H1 (cell line): Measurements from ENCODE around the gene PDGFRA. TPM values are rescaled to one million over a fixed set of nuclear protein-coding genes. Genes with fewer than 3 reads are reported as not detected.

Experiments used
- CTCF ChIA-PET: fragments of 300-600 bp; sonication (Branson Sonifier 250); formaldehyde crosslinking; loops from one replicate; lab custom pipeline; 2021; ENCODE audit not compliant: partially characterized antibody; lab: Charles Lee
- POLR2A ChIA-PET: fragments of 300-600 bp; sonication (Branson Sonifier 250); formaldehyde crosslinking; loops from one replicate; lab custom pipeline; 2021; ENCODE audit warnings: inconsistent platforms; ENCODE audit not compliant: partially characterized antibody; lab: Charles Lee
- DNase-seq, 2 experiments: peaks; one replicate each; pipeline versions ENCODE4 v3.0.0 to v3.0.0-alpha.2; 2010 to 2022; ENCODE audit warnings: low spot score in 2 of 2, low read depth in 1 of 2, mixed read lengths in 1 of 2
- FAIRE-seq: peaks from 2 replicates; lab custom pipeline; 2011; peaks lifted over from hg19 to GRCh38; lab: Jason Lieb, UNC
- H2AFZ ChIP-seq: 2 replicates; pipeline ENCODE4 v1.8.1; 2012; ENCODE audit warnings: low read length, inconsistent platforms
- H2AK5ac ChIP-seq: 2 replicates; pipeline ENCODE4 v1.6.1; 2013; ENCODE audit warnings: low read depth, low read length
- H2BK120ac ChIP-seq: replicated peaks from 2 replicates; pipeline ENCODE3; 2013; ENCODE audit warnings: low read depth, low read length, inconsistent platforms
- H2BK12ac ChIP-seq: 2 replicates; pipeline ENCODE4 v1.6.1; 2013; ENCODE audit warnings: low read depth, low read length
- H2BK15ac ChIP-seq: 2 replicates; pipeline ENCODE4 v1.6.1; 2013; ENCODE audit warnings: low read length
- H2BK20ac ChIP-seq: 2 replicates; pipeline ENCODE4 v1.6.1; 2013; ENCODE audit warnings: low read length
- H2BK5ac ChIP-seq: 2 replicates; pipeline ENCODE4 v1.6.1; 2013; ENCODE audit warnings: low read depth, low read length
- H3K14ac ChIP-seq: 2 replicates; pipeline ENCODE4 v1.6.1; 2013; ENCODE audit warnings: inconsistent platforms; ENCODE audit not compliant: insufficient read length
- H3K18ac ChIP-seq: 2 replicates; pipeline ENCODE4 v1.6.1; 2013; ENCODE audit warnings: low read length; ENCODE audit errors: extremely low read depth
- H3K23ac ChIP-seq: 2 replicates; pipeline ENCODE4 v1.6.1; 2013; ENCODE audit warnings: inconsistent platforms; ENCODE audit not compliant: insufficient read length
- H3K23me2 ChIP-seq: 2 replicates; pipeline ENCODE4 v1.6.1; 2013; ENCODE audit warnings: low read depth, low read length
- H3K27ac ChIP-seq: 2 replicates; pipeline ENCODE4 v1.6.1; 2011; ENCODE audit warnings: low read depth, low read length, inconsistent platforms
- H3K27me3 ChIP-seq, 4 experiments: replicated peaks in 1 of 4; 1 replicate in 1 of 4; 2 replicates in 3 of 4; pipeline versions ENCODE4 v1.6.1 to v1.8.1; 2011 to 2013; ENCODE audit warnings: low read length in 3 of 4, mild to moderate bottlenecking in 3 of 4, inconsistent platforms in 2 of 4, mixed read lengths in 2 of 4, moderate library complexity in 1 of 4; ENCODE audit not compliant: control insufficient read depth in 3 of 4, insufficient read depth in 3 of 4; ENCODE audit errors: extremely low read depth in 1 of 4
- H3K36me3 ChIP-seq, 4 experiments: 2 replicates each; pipeline versions ENCODE4 v1.6.1 to v1.8.1; 2011 to 2013; ENCODE audit warnings: mild to moderate bottlenecking in 4 of 4, low read length in 3 of 4, moderate library complexity in 2 of 4, control low read depth in 1 of 4, inconsistent platforms in 1 of 4; ENCODE audit not compliant: insufficient read depth in 4 of 4, control insufficient read depth in 2 of 4
- H3K4ac ChIP-seq: replicated peaks from 2 replicates; pipeline ENCODE3; 2013; ENCODE audit warnings: low read length, low read depth, mixed read lengths, inconsistent platforms; ENCODE audit not compliant: insufficient read length
- H3K4me1 ChIP-seq, 4 experiments: replicated peaks in 1 of 4; 1 replicate in 1 of 4; 2 replicates in 3 of 4; pipeline versions ENCODE4 v1.6.1 to v1.8.1; 2011 to 2013; ENCODE audit warnings: low read length in 3 of 4, inconsistent platforms in 2 of 4, mixed read lengths in 1 of 4; ENCODE audit not compliant: insufficient read depth in 4 of 4, control insufficient read depth in 3 of 4
- H3K4me2 ChIP-seq, 2 experiments: 2 replicates each; pipeline versions ENCODE4 v1.6.1 to v1.8.1; 2011 to 2013; ENCODE audit warnings: low read depth in 2 of 2, low read length in 2 of 2, control low read depth in 1 of 2, inconsistent platforms in 1 of 2, mild to moderate bottlenecking in 1 of 2; ENCODE audit not compliant: insufficient read depth in 1 of 2
- H3K4me3 ChIP-seq, 4 experiments: fragments of 200-600, 300-600 bp in 1 of 4; sonication (generic), shearing (Covaris generic), sonication (Bioruptor Twin) in 1 of 4; 2 replicates each; pipeline versions ENCODE4 v1.5.1 to v1.8.1; 2011 to 2016; ENCODE audit warnings: low read length in 4 of 4, low read depth in 3 of 4, control low read depth in 2 of 4, inconsistent platforms in 2 of 4, mild to moderate bottlenecking in 2 of 4, mixed read lengths in 1 of 4, moderate library complexity in 1 of 4; ENCODE audit not compliant: insufficient read depth in 2 of 4; ENCODE audit errors: extremely low read depth in 1 of 4
- H3K56ac ChIP-seq: replicated peaks from 2 replicates; pipeline ENCODE3; 2013; ENCODE audit warnings: low read depth, mild to moderate bottlenecking, mixed read lengths, low read length, inconsistent platforms; ENCODE audit not compliant: insufficient read length
- H3K79me1 ChIP-seq: 2 replicates; pipeline ENCODE4 v1.6.1; 2013; ENCODE audit warnings: low read depth, low read length, control low read depth
- H3K79me2 ChIP-seq, 2 experiments: 2 replicates each; pipeline versions ENCODE4 v1.6.1 to v1.8.1; 2012 to 2013; ENCODE audit warnings: low read length in 2 of 2, mild to moderate bottlenecking in 2 of 2, inconsistent platforms in 1 of 2; ENCODE audit not compliant: insufficient read depth in 2 of 2, control insufficient read depth in 1 of 2
- H3K9ac ChIP-seq, 4 experiments: replicated peaks in 1 of 4; 1 replicate in 1 of 4; 2 replicates in 3 of 4; pipeline versions ENCODE4 v1.6.1 to v1.8.1; 2011 to 2013; ENCODE audit warnings: low read depth in 3 of 4, low read length in 3 of 4, control low read depth in 2 of 4, mild to moderate bottlenecking in 2 of 4, moderate library complexity in 2 of 4, inconsistent platforms in 1 of 4; ENCODE audit errors: extremely low read depth in 1 of 4
- H3K9me3 ChIP-seq, 2 experiments: 2 replicates each; pipeline versions ENCODE4 v1.6.1 to v1.8.1; 2012 to 2013; ENCODE audit warnings: mild to moderate bottlenecking in 2 of 2, moderate library complexity in 2 of 2, control low read depth in 1 of 2, inconsistent platforms in 1 of 2, low read depth in 1 of 2, low read length in 1 of 2, mixed read lengths in 1 of 2; ENCODE audit not compliant: insufficient read depth in 2 of 2
- H4K20me1 ChIP-seq, 2 experiments: replicated peaks in 1 of 2; 2 replicates each; pipeline versions ENCODE3 to v1.8.1; 2011 to 2013; ENCODE audit warnings: inconsistent platforms in 2 of 2, low read length in 2 of 2, mild to moderate bottlenecking in 1 of 2; ENCODE audit not compliant: insufficient read depth in 2 of 2, control insufficient read depth in 1 of 2
- H4K5ac ChIP-seq: 2 replicates; pipeline ENCODE4 v1.6.1; 2013; ENCODE audit warnings: low read length, low read depth, mixed read lengths, inconsistent platforms; ENCODE audit not compliant: insufficient read length
- H4K8ac ChIP-seq: 2 replicates; pipeline ENCODE4 v1.8.0; 2013; ENCODE audit warnings: mild to moderate bottlenecking, moderate library complexity, low read length, inconsistent platforms; ENCODE audit not compliant: insufficient read depth; ENCODE audit errors: extremely low read depth
- H4K91ac ChIP-seq: replicated peaks from 2 replicates; pipeline ENCODE3; 2013; ENCODE audit warnings: low read length, mixed read lengths, inconsistent platforms; ENCODE audit not compliant: insufficient read length
- ASH2L ChIP-seq: fragments of 200-600, 300-600 bp; sonication (generic); IDR thresholded peaks from one replicate; pipeline ENCODE4 v1.7.1; 2017; ENCODE audit warnings: low read length
- CHD1 ChIP-seq: IDR thresholded peaks from 2 replicates; pipeline ENCODE4 v1.6.1; 2012; ENCODE audit warnings: low read depth, low read length, improper control_type of control experiment
- CTCF ChIP-seq, 3 experiments: IDR thresholded peaks; 1 replicate in 2 of 3; 2 replicates in 1 of 3; pipeline versions ENCODE4 v1.5.1 to v1.6.1; 2011; ENCODE audit warnings: low read length in 3 of 3, mild to moderate bottlenecking in 3 of 3, inconsistent platforms in 2 of 3, low read depth in 1 of 3, moderate library complexity in 1 of 3; ENCODE audit not compliant: insufficient read depth in 1 of 3; ENCODE audit errors: control extremely low read depth in 1 of 3
- POLR2A ChIP-seq, 2 experiments: IDR thresholded peaks; 1 replicate in 1 of 2; 2 replicates in 1 of 2; pipeline ENCODE4 v1.6.1; 2011; ENCODE audit warnings: low read depth in 2 of 2, low read length in 2 of 2, mild to moderate bottlenecking in 2 of 2; ENCODE audit errors: control extremely low read depth in 1 of 2
- SIN3A ChIP-seq, 2 experiments: IDR thresholded peaks in 1 of 2; conservative IDR thresholded peaks in 1 of 2; 2 replicates each; pipeline ENCODE4 v1.6.1; 2011 to 2012; ENCODE audit warnings: low read length in 2 of 2, improper control_type of control experiment in 1 of 2, low read depth in 1 of 2, mild to moderate bottlenecking in 1 of 2
- WGBS, 2 experiments: shearing (Covaris generic) in 1 of 2; methylation state at CpG; one replicate each; pipeline versions ENCODE4 v1.1.6 to v1.1.7; 2013 to 2015; ENCODE audit warnings: low lambda C conversion rate in 2 of 2, mixed read lengths in 2 of 2, inconsistent platforms in 1 of 2, low coverage in 1 of 2, missing lambda C conversion rate in 1 of 2; ENCODE audit not compliant: insufficient replicate concordance in 2 of 2, insufficient coverage in 1 of 2, insufficient read length in 1 of 2; ENCODE audit errors: extremely low coverage in 1 of 2, missing lambda C conversion rate in 1 of 2; 5-methylcytosine and 5-hydroxymethylcytosine counted together
- polyA plus RNA-seq, 7 experiments: library from polyadenylated mRNA; depleted of rRNA in 3 of 7; stranded (reverse) in 5 of 7; unstranded in 2 of 7; fragments of >200 nt in 5 of 7; fragments of 200-250 nt in 2 of 7; gene quantifications; 1 replicate in 5 of 7; 2 replicates in 1 of 7; 4 replicates in 1 of 7; pipeline versions ENCODE4 v1.2.1 to v1.2.3, GENCODE V29; 2011 to 2013; ENCODE audit warnings: missing spikeins in 2 of 7, mixed read lengths in 2 of 7
- total RNA-seq: library from RNA; stranded (reverse); fragmentation: NEBNext Ultra II Directional; extraction: Animal tissue kit (Norgen Biotek cat#: 25700); gene quantifications from 2 replicates; pipeline ENCODE4 v1.2.1, GENCODE V29; 2021

Gene PDGFRA
- total and polyA plus RNA-seq, 2 of the 8 experiments (the other 6 are each of a cell fraction or from before 2014, with no cell fraction given): 1.4 to 3.4 TPM

GRCh38 chr4:54209617-54210016 is 19.5 kb upstream of the PDGFRA start:
- H2BK120ac ChIP-seq: no peak overlapping the region
- no peak overlapping the region for H3K56ac ChIP-seq
- no peaks in the 10 kb centered on the region for H3K79me1 ChIP-seq
- H2BK20ac ChIP-seq: no peak overlapping the region
- no peak overlapping the region for H3K18ac ChIP-seq
- TF ChIP-seq CTCF (IDR thresholded peaks at IDR 0.05; ENCODE audit: control extremely low read depth in 1 of 3, insufficient read depth in 1 of 3, low read depth in 1 of 3, low read length in 3 of 3): no peak
- no peak for TF ChIP-seq CHD1
- TF ChIP-seq POLR2A (IDR thresholded peaks at IDR 0.05; ENCODE audit: control extremely low read depth in 1 of 2, low read depth in 2 of 2, low read length in 2 of 2): no peak
- TF ChIP-seq ASH2L: no peak
- no peak for TF ChIP-seq SIN3A (conservative IDR thresholded peaks at IDR 0.05 in 1 of 2, IDR thresholded peaks at IDR 0.05 in 1 of 2; ENCODE audit: low read depth in 1 of 2, low read length in 2 of 2)
- no peak overlapping the region for H3K23ac ChIP-seq
- no peaks in the 10 kb centered on the region for H4K20me1 ChIP-seq
- H3K9me3 ChIP-seq: no peaks in the 10 kb centered on the region
- no peak overlapping the region for H3K14ac ChIP-seq
- H3K27ac ChIP-seq: no peak overlapping the region
- H4K91ac ChIP-seq: no peak overlapping the region
- ChIA-PET POLR2A (no interaction called here), CTCF (no interaction called here)
- no peak overlapping the region for H4K8ac ChIP-seq
- no peaks in the 10 kb centered on the region for H3K4me1 ChIP-seq
- no peak overlapping the region for H2BK5ac ChIP-seq
- no peaks in the 10 kb centered on the region for H3K23me2 ChIP-seq
- H4K5ac ChIP-seq: no peak overlapping the region
- no peak overlapping the region for H2BK12ac ChIP-seq
- H3K36me3 ChIP-seq: no peaks in the 10 kb centered on the region
- H2BK15ac ChIP-seq: no peak overlapping the region
- no peak overlapping the region for H3K9ac ChIP-seq
- H3K27me3 ChIP-seq: no peaks in the 10 kb centered on the region
- 100% methylated on average over 2 of the region's 2 CpGs; no CpG with 5 or more reads in 1 of the 2 experiments for WGBS, 2 experiments
- no peak overlapping the region for H3K4me3 ChIP-seq
- H3K79me2 ChIP-seq: no peaks in the 10 kb centered on the region
- no peak overlapping the region for H3K4me2 ChIP-seq
- no peak for DNase-seq
- FAIRE-seq: no peak
- no peak overlapping the region for H2AK5ac ChIP-seq
- H2AFZ ChIP-seq: no peak overlapping the region
- no peak overlapping the region for H3K4ac ChIP-seq
